IMR-90 (cell line): Measurements from ENCODE around the gene PIEZO2. TPM values are rescaled to one million over a fixed set of nuclear protein-coding genes. Genes with fewer than 3 reads are reported as not detected.
"Not testable (repeated sequence)": the region's sequence is repeated elsewhere in the genome, so short reads cannot be mapped to it uniquely, and the experiment has no call there.

Source experiments
- ATAC-seq: fragments of 200-7000 bp; cut with Tn5 transposase; 2 replicates; pipeline ENCODE4 v1.9.1; 2020; ENCODE audit warnings: low read depth, mild to moderate bottlenecking, moderate library complexity
- BruUV-seq: library from RNA; stranded (reverse); fragments of 400-500 nt; replicated peaks from 2 replicates; lab custom pipeline; 2021; lab: Mats Ljungman, UMichigan
- CTCF ChIA-PET: fragments of 300-600 bp; formaldehyde crosslinking; extraction: SDS; loops from one replicate; lab custom pipeline; 2021; ENCODE audit warnings: antibody characterized with exemption; lab: Yijun Ruan, JAX
- POLR2A ChIA-PET: fragments of 300-600 bp; sonication (Branson Sonifier 250); formaldehyde crosslinking; loops from one replicate; lab custom pipeline; 2022; ENCODE audit warnings: antibody characterized with exemption; ENCODE audit not compliant: unreplicated experiment; lab: Charles Lee
- DNase-seq: peaks from one replicate; pipeline ENCODE4 v3.0.0; 2013
- H2AFZ ChIP-seq: replicated peaks from 2 replicates; pipeline ENCODE3; 2013; ENCODE audit warnings: low read length, mild to moderate bottlenecking; ENCODE audit not compliant: poor library complexity
- H2AK5ac ChIP-seq: 2 replicates; pipeline ENCODE4 v1.6.1; 2013; ENCODE audit warnings: low read depth, low read length, inconsistent platforms
- H2AK9ac ChIP-seq: replicated peaks from 2 replicates; pipeline ENCODE3; 2013; ENCODE audit warnings: mild to moderate bottlenecking, low read depth, low read length, moderate library complexity; ENCODE audit not compliant: poor library complexity
- H2BK120ac ChIP-seq: 2 replicates; pipeline ENCODE4 v1.6.1; 2013; ENCODE audit warnings: low read depth, low read length, inconsistent platforms
- H2BK15ac ChIP-seq: 3 replicates; pipeline ENCODE4 v1.6.1; 2013; ENCODE audit warnings: low read depth, low read length, inconsistent platforms
- H2BK20ac ChIP-seq: 2 replicates; pipeline ENCODE4 v1.6.1; 2013; ENCODE audit warnings: low read depth, mild to moderate bottlenecking, inconsistent platforms, low read length, moderate library complexity
- H2BK5ac ChIP-seq: 2 replicates; pipeline ENCODE4 v1.6.1; 2013; ENCODE audit warnings: mild to moderate bottlenecking, low read depth, low read length, inconsistent platforms; ENCODE audit not compliant: poor library complexity, severe bottlenecking
- H3K14ac ChIP-seq: replicated peaks from 2 replicates; pipeline ENCODE4 v1.6.1; 2013; ENCODE audit warnings: low read depth, low read length, inconsistent platforms
- H3K18ac ChIP-seq: 2 replicates; pipeline ENCODE4 v1.6.1; 2013; ENCODE audit warnings: low read depth, low read length, control low read depth
- H3K23ac ChIP-seq: 2 replicates; pipeline ENCODE4 v1.6.1; 2013; ENCODE audit warnings: low read depth, low read length, inconsistent platforms
- H3K27ac ChIP-seq: 2 replicates; pipeline ENCODE4 v1.5.1; 2013; ENCODE audit warnings: mild to moderate bottlenecking, control low read depth, low read length; ENCODE audit not compliant: insufficient read depth
- H3K27me3 ChIP-seq: 2 replicates; pipeline ENCODE4 v1.6.1; 2013; ENCODE audit warnings: low read length; ENCODE audit not compliant: control insufficient read depth, insufficient read depth
- H3K36me3 ChIP-seq: 2 replicates; pipeline ENCODE4 v1.6.1; 2013; ENCODE audit warnings: low read length, mixed read lengths; ENCODE audit not compliant: control insufficient read depth, insufficient read depth
- H3K4ac ChIP-seq: 2 replicates; pipeline ENCODE4 v1.6.1; 2013; ENCODE audit warnings: low read depth, low read length, inconsistent platforms
- H3K4me1 ChIP-seq: 2 replicates; pipeline ENCODE4 v1.6.1; 2013; ENCODE audit warnings: low read length, mixed read lengths; ENCODE audit not compliant: control insufficient read depth, insufficient read depth
- H3K4me2 ChIP-seq: 2 replicates; pipeline ENCODE4 v1.6.1; 2013; ENCODE audit warnings: low read depth, mild to moderate bottlenecking, control low read depth, low read length, moderate library complexity
- H3K4me3 ChIP-seq: 2 replicates; pipeline ENCODE4 v1.5.1; 2013; ENCODE audit warnings: low read depth, mild to moderate bottlenecking, control low read depth, low read length, moderate library complexity; ENCODE audit not compliant: insufficient read depth
- H3K56ac ChIP-seq: 2 replicates; pipeline ENCODE4 v1.6.1; 2013; ENCODE audit warnings: low read length, inconsistent platforms; ENCODE audit not compliant: insufficient read depth; ENCODE audit errors: extremely low read depth
- H3K79me1 ChIP-seq, 2 experiments: 2 replicates each; pipeline ENCODE4 v1.6.1; 2013; ENCODE audit warnings: low read length in 2 of 2, inconsistent platforms in 1 of 2, low read depth in 1 of 2
- H3K9ac ChIP-seq: 2 replicates; pipeline ENCODE4 v1.6.1; 2013; ENCODE audit warnings: low read depth, low read length, control low read depth
- H3K9me1 ChIP-seq: 2 replicates; pipeline ENCODE4 v1.6.1; 2013; ENCODE audit warnings: low read length, inconsistent platforms; ENCODE audit not compliant: insufficient read depth
- H3K9me3 ChIP-seq: 2 replicates; pipeline ENCODE4 v1.6.1; 2013; ENCODE audit warnings: low read length; ENCODE audit not compliant: control insufficient read depth, insufficient read depth
- H4K20me1 ChIP-seq: 2 replicates; pipeline ENCODE4 v1.6.1; 2013; ENCODE audit warnings: low read length, inconsistent platforms; ENCODE audit not compliant: insufficient read depth
- H4K5ac ChIP-seq: 2 replicates; pipeline ENCODE4 v1.6.1; 2013; ENCODE audit warnings: mild to moderate bottlenecking, low read depth, low read length, control low read depth
- H4K8ac ChIP-seq, 2 experiments: 2 replicates each; pipeline ENCODE4 v1.6.1; 2013; ENCODE audit warnings: low read depth in 2 of 2, low read length in 2 of 2, control low read depth in 1 of 2, inconsistent platforms in 1 of 2
- H4K91ac ChIP-seq: 2 replicates; pipeline ENCODE4 v1.6.1; 2013; ENCODE audit warnings: low read depth, low read length, inconsistent platforms; ENCODE audit not compliant: insufficient read depth
- WGBS, 2 experiments: methylation state at CpG; one replicate each; pipeline versions ENCODE4 v1.1.5 to v1.1.7; 2013; ENCODE audit warnings: missing lambda C conversion rate in 2 of 2; ENCODE audit not compliant: insufficient read length in 1 of 2; ENCODE audit errors: extremely low coverage in 2 of 2; 5-methylcytosine and 5-hydroxymethylcytosine counted together
- dilution Hi-C: fragments of 300-500 bp; cut with HindIII; formaldehyde crosslinking; loops from one replicate; pipeline ENCODE4 v1.14.3; 2018; ENCODE audit warnings: low sequenced_read_pairs; ENCODE audit not compliant: unreplicated experiment
- in situ Hi-C: fragments of 300-500 bp; cut with MboI; formaldehyde crosslinking; loops from 3 replicates; pipeline ENCODE4 v1.14.3; 2019; ENCODE audit warnings: low sequenced_read_pairs, inconsistent platforms, mixed read lengths
- intact Hi-C: fragments of 100-400 bp; cut with micrococcal nuclease; formaldehyde crosslinking; loops from 2 replicates; pipeline ENCODE4 v1.10.0; 2022
- polyA plus RNA-seq, 3 experiments: library from polyadenylated mRNA; depleted of rRNA; stranded (reverse); fragments of >200 nt; gene quantifications; 2 replicates each; pipeline ENCODE4 v1.2.3, GENCODE V29; 2012; ENCODE audit warnings: low replicate concordance in 1 of 3
- total RNA-seq: library from RNA; depleted of rRNA; stranded (reverse); fragments of >200 nt; gene quantifications from 2 replicates; pipeline ENCODE4 v1.2.3, GENCODE V29; 2012

PIEZO2 gene
- total and polyA plus RNA-seq, 2 of the 4 experiments (the other 2 are of a cell fraction), result 2.4 to 4.1 TPM

DNA sequence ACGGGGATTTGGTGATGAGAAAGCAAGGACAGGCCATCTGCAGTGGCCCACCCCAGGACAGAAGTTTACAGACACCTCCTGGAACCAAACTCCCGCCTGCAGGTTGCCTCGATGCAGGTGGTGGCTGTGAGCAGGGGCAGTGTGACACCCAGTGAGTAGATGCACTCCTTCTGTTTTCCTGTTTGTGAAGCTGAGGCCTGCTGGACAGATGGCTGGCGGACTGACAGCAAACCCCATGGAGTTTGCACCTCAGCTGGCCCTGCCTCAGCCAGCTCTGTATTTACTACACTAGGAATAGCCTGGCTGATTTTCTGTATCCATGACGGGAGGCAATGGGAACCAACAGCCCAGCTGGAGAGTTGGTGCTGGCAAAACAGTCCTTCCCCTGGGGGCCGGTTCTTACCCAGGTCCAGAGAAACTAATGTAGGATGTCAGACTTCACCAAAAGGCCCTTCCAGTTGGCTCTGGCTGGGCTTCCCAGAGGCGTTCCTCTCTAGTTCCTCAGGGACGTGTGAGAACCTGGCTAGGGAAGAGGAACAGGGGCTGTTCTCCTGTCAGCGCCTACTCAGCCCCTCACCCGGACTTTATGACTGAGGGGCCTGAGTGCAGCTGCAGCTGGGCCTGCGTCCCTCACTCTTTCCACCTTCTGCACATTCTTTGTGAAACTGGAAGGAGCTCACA lies 511.4 kb downstream of the PIEZO2 start:
- H3K36me3 ChIP-seq, H3K56ac ChIP-seq, CTCF ChIA-PET, H3K4me2 ChIP-seq, H3K9ac ChIP-seq, H3K27ac ChIP-seq, H3K4ac ChIP-seq, BruUV-seq, H3K27me3 ChIP-seq, H2AK9ac ChIP-seq, H2BK5ac ChIP-seq, H2BK120ac ChIP-seq, H3K14ac ChIP-seq, H3K9me3 ChIP-seq, H2BK20ac ChIP-seq, H2AFZ ChIP-seq, H2BK15ac ChIP-seq, dilution Hi-C loops, H4K91ac ChIP-seq, POLR2A ChIA-PET, H3K79me1 ChIP-seq, H3K4me1 ChIP-seq, H3K23ac ChIP-seq, H4K5ac ChIP-seq, H4K20me1 ChIP-seq, H3K4me3 ChIP-seq, ATAC-seq, H4K8ac ChIP-seq, H3K9me1 ChIP-seq, intact Hi-C loops, in situ Hi-C loops, H2AK5ac ChIP-seq, DNase-seq, H3K18ac ChIP-seq: not testable (repeated sequence)
- WGBS, 2 experiments, result no CpG with 5 or more reads among the region's 11 CpGs

DNA sequence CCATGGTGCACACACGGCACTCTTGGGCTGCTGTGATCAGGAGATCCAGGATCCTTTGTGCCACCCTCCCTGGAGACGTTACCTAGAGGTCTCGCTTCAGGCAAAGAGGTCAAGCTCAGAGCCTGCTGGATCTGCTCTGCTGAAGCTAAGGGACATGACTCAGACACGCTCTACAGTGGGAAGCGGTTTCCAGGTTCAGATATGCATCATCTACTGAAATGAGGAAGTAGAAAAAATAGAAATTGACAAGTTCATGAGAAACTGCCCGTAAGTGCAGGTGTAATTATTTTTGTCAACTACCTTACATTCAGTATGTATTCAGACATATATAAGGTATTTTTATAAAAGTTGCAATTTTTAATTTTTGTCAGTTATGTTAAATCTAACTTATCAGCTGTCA lies 520.3 kb downstream of the PIEZO2 start:
- H3K27me3 ChIP-seq, ATAC-seq, H2BK120ac ChIP-seq, intact Hi-C loops, CTCF ChIA-PET, H3K14ac ChIP-seq, H3K56ac ChIP-seq, H3K4me3 ChIP-seq, DNase-seq, H3K9me3 ChIP-seq, H3K36me3 ChIP-seq, POLR2A ChIA-PET, H2AK9ac ChIP-seq, H4K91ac ChIP-seq, H3K23ac ChIP-seq, H3K9ac ChIP-seq, H2AFZ ChIP-seq, H4K5ac ChIP-seq, H3K18ac ChIP-seq, H3K79me1 ChIP-seq, H4K20me1 ChIP-seq, H3K4ac ChIP-seq, H4K8ac ChIP-seq, H2BK20ac ChIP-seq, H3K4me2 ChIP-seq, H3K4me1 ChIP-seq, H3K27ac ChIP-seq, H2BK15ac ChIP-seq, dilution Hi-C loops, BruUV-seq, H3K9me1 ChIP-seq, H2BK5ac ChIP-seq, H2AK5ac ChIP-seq: not testable (repeated sequence)
- no CpG with 5 or more reads among the region's 6 CpGs for WGBS, 2 experiments
- in situ Hi-C loops, result loop anchor here (10.0 kb wide), 1 partner anchor 1586 kb away; no protein-coding TSS in a partner anchor
